Liver (tissue), 3 donors: ENCODE results near the gene SLC38A1.

Source experiments
- CTCF ChIP-seq: fragments of 150-350 bp; IDR thresholded peaks from 2 replicates; pipeline ENCODE4 v1.5.1; 2017; ENCODE audit warnings: improper control_type of control experiment, low read depth, low read length; ENCODE audit not compliant: missing input control
- TAF1 ChIP-seq: conservative IDR thresholded peaks from 2 replicates; pipeline ENCODE4 v1.6.1; 2016; ENCODE audit warnings: antibody characterized with exemption, mild to moderate bottlenecking
- ZBTB33 ChIP-seq: IDR thresholded peaks from 2 replicates; pipeline ENCODE4 v1.6.1; 2016; ENCODE audit warnings: antibody characterized with exemption
- donor health status: healthy.
- donor health status: healthy.

- TF ChIP-seq CTCF (no peak), ZBTB33 (no peak), TAF1 (no peak)
These were observed 28.0 kb upstream of the SLC38A1 start for GRCh38 chr12:46296822-46297221.
